Dedifferentiated amniotic fluid mesenchymal stem cell (primary cell): ENCODE results near the gene ARR3.
"Not testable (repeated sequence)": the region's sequence is repeated elsewhere in the genome, so short reads cannot be mapped to it uniquely, and the experiment has no call there.

Source experiments
- DNase-seq: peaks from one replicate; pipeline ENCODE4 v3.0.0-alpha.2; 2016; ENCODE audit errors: extremely low spot score

Gene ARR3

DNA sequence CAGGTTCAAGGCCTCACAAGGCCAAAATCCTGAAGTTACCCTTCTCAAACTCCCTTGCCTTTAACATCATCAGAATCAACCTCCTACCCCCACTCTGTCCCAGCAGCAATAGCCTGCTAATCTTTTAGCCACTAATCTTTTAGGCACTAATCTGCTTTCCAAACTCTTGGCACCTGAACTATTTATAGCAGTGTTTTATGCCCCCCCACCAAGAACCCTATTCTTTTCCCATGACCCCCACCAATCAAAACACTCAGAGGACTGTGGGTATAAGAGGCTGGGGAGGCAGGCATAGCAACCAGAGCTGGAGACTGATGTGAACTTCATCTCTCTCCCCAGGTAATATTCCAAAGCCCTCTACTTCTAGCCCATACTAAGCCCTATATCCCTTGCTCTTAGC, at the start of gene ARR3:
Gene ARR3, plus strand, starts transcription at position 301 of the 400 bp plus-strand sequence. CDS start 1,052 bp downstream, outside the sequence.
- no peak for DNase-seq

DNA sequence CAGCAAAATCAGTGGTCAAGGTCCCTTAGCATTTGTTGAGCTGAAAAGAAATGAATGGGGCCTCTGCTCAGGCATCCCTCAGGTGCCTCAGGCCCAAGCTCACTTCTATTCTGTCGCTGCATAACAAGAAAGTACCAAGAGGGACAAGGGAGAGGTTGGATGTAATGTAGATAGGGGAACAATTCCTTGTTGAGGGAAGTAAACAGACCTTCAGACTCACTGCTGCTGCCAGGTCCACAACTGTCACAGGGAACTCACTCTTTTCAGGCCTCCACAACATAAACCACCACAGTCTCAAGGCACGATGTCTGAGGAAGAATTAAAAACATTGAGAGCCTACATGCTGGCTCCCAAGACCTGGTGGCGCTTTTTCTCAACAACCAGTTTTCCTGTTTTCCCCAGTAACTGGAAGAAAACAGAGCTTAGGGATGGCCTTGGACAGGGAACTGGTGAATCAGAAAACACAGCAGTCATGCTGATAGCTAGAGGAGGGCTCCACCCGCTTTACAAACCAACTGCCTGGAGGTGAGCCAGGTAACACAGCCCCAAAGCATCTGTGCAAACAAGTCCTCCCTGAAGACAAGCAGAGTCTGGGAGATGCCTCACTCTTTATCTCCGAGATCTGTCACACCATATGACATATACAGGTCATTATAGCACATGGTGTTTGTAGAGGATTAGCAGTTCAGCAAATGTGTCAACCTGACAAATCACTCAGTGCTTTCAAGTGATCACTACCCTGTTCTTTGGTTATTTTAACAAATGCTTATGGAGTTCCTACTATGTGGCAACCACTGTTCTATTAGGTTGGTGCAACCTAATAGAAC, 48.0 kb upstream of the ARR3 start:
- DNase-seq = no peak

DNA sequence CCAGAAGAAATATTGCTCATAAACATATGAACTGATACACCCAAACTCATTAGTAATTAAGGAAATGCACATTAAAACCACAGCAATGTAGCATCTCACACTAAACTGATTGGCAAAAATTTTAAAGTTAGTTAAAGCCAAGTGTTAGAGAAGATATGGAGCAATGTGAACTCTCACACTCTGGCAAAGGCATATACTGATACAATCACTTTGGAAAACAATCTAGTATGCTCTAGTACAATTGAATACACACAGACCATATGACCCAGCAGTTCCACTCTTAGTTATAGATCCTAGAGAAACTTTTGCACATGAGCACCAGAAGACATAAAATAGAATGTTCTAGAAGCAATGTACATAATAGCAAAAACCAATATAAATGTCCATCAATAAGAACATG, 42.1 kb upstream of the ARR3 start:
- DNase-seq = no peak

DNA sequence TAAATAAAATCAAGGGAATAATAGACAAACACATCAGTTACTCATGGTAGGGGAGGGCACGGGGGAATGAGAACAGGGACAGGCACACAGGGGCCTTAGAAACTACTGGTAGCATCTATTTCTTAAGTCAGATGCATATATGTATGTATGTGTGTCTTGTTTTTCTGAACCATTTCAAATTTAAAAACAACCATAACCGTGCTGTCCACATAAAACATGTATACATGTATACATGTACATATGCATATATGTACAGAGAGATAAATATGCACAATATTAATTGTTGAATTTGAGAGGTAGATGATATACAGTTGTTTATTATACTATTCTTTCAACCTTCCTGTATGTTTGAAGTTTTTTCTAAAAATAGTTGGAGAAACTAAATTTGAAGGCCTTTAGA, 41.4 kb upstream of the ARR3 start:
- DNase-seq = no peak

DNA sequence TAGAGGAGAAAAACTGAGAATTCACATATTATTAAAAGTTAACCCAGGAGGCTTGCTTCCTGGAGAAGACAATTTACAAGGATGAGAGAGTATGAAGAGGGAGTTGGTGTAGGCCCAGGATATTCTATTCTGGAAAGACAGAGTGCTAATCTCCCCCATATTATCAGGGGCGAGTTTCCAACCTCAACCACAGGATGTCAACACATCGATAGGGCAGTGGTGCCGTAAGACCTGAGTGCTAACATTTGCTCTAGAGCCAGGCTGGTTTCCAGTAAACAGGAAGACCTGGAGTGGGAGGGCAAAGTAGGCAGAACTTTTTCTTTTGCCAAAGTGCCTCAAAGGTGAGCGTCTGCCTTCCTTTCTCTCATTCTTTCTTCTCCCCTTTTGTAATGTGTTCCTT, 36.5 kb upstream of the ARR3 start:
- DNase-seq = no peak

DNA sequence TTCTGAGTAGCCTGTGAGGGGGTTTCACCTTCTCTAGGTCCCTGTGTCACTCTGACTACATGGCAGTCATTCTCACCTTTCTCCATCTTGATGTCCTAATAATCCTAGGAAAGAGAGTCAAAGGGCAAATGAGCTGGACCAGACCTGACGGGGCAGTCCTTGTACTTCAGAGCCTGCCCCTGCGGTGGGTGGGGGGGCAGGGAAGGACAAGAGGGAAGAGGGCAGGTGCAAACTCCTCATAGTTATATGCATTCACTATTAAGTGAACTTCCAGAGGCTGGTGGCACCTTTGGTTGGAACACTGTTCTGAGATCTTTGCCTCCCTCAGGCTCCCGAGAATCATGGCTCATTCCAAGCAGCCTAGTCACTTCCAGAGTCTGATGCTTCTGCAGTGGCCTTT, 33.8 kb upstream of the ARR3 start, which contains the start of gene AWAT1:
Gene AWAT1, plus strand, starts transcription at position 301 of the 400 bp plus-strand sequence. Its CDS starts 41 bp downstream, at position 342.
- DNase-seq = no peak

DNA sequence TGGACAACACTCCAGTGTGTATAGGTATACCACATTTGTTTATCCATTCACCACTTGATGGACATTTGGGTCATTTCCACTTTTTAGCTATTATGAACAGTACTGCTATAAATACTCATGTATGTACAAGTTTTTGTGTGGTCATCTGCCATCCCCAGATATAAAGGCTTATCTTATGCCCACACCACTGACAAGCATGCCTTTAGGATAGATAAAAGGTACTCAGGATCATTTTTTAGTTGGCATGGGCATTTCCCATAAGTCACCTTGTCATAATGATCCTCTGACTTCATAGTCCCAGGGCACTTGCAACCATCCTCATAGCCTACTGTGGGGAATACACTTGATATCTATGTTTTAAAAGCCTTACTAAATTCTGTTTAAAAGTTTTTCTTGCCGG, 27.4 kb upstream of the ARR3 start:
- no peak for DNase-seq

DNA sequence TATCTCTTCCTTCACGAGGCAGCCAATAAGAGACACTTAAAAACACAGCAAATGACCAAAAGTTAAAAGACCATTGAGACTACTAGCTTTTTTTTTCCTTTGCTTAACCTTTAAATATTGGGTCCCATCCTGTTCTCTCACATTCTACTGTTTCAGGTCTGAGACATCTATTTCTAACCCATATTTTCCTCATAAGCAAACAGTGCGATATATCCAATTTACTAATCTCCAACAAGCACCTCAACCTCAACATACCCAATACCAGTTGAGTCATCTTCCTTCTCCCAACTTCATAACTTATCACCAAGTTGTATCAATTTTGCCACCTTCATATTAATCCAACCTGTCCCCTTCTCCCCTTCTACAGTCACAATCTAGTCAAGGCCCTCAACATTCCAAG, 26.6 kb upstream of the ARR3 start:
- no peak for DNase-seq

DNA sequence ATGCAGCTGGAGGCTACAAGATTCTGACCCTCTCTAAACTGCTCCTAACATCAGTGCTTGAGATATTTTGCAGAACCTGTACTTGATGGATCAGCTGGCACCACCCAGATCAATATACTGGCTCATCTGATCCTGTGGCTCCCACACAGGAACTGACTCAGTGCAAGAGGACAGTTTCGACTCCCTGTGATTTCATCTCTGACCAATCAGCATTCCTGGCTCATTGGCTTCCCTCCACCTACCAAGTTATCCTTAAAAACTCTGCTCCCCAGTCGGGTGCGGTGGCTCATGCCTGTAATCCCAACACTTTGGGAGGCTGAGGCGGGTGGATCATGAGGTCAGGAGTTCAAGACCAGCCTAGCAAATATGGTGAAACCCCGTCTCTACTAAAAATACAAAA, 24.5 kb upstream of the ARR3 start:
- DNase-seq = not testable (repeated sequence)

DNA sequence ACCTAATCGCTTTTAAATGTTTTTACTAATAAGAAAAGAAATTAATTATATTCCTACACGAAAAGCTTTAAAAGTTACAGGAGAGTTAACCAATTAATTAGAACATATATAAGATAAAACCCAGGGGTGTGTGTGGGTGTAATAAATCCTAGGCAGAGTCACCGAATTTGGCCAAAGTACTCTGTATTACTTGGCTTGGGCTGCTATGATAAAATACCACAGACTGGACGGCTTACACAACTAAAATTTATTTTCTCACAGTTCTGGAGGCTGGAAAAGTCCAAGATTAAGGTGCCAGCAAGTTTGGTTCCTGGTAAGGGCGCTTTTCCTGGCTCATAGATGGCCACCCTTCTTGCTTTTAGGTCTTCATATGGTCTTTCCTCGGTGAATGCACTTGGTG, 23.3 kb upstream of the ARR3 start:
- DNase-seq = no peak

DNA sequence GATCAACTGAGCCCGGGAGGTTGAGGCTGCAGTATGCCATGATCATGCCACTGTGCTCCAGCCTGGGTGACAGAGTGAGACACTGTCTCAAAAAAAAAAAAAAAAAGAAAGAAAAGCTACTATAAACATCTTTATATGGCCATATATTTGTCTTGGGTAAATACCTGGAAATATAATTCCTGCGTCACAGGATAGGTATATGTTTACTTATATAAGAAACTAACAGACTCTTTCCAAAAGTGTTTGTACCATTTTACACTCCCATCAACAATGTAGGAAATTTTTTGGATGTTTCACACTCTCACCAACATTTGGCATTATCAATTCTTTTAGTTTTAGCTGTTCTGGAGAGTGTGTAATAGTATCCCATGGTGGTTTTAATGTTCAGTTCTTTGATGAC, 20.9 kb upstream of the ARR3 start:
- DNase-seq = no peak

DNA sequence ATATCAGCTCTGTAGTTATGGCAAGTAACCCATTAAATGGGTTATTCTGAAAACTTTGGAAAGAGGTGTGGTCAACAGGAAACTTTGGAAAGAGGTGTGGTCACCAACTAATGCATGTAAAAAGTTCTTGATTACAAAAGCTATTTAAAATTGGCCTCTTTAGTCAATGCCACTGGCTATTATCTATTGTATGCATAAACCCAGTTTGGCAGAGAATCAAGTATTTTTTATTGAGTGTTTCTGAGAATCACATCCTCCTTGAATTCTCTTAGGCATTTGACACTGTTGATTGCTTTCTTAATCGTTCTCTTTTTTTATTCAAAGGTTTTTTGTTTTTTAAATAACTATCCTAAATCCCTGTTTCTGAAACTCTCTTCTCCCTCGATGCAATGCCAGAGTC, 15.6 kb upstream of the ARR3 start:
- no peak for DNase-seq

DNA sequence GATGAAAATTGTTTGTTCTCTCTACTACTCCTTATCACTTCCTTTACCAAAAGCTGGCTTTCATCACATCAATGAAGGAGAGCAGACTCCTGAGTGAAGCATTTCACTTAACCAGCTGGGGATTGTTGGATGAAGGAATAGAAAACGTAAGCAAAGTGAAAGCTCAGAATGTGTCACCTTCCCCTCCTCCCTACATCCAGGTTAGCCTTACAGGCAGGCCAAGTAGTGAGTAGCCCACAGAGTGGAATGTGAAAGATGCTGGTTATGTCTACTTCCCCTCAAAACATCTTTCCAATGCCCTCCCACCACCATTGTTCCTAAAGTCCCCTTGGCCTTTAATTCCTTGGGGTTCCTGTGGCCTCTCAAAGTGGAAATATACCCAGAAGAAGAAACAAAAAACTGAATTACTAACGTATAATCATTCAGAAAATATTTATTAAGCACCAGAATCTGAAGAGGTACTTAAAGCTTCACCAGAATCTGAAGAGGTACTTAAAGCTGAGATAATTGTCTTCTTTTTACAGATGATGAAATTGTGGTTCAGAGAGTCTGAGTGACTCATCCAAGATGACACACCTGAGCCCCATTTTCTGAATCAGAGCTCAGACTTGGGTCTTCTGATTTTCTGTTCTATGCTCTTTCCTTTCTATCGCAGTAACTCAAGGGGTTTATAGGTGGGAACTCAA, 14.6 kb upstream of the ARR3 start:
- no peak for DNase-seq

DNA sequence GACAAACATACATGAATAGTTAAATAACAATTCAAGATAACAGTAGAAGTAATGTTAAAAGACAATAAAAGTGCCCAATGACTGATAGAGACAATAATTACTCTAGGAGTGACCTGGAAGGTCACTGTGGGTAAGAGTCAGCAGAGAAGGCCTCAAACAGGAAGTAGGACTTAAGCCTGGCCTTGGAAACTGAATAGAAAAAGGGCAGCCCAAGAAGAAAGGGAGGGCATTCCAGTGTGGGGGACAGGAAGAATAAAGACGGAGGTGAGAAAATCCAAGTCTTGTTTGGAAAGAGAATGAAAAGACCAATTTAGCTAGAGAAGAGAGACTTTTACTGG, 14.1 kb upstream of the ARR3 start:
- DNase-seq = no peak

DNA sequence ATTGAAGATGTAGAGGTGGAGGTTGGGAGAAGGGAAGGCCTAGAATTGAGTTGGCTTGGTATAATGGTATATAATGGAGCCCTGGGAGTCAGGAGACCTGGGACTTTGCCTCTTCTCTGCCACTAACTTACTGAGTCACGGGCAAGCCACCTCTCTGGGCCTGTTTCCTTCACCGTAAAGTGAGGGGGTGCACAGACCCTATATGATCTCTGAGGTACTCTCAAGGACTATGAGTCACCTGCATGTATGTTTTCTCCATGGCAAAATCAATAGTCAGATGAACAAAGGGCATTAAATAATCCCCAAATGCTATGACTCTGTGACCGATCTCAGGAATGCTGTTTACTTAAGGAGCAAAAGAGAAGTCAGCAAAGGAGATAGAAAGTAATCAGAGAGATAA, 13.2 kb upstream of the ARR3 start:
- DNase-seq = no peak

DNA sequence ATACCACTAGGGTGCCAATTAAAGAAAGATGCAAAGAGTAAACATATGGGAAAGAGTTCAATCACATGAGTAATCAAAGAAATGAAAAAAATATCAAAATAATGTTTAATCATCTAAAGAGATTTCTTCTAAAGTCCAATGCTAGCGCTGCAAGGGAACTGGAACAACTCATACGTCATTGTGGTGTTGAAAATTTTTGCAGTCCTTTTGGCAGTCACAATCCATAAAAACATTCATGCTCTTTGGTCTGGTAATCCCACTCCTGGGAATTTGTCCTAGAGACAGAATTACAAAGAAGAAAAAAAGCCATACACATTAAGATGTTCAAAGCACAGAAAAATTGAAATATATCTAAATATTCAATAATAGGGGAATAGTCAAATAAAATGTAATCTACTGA, 12.7 kb upstream of the ARR3 start:
- no peak for DNase-seq

DNA sequence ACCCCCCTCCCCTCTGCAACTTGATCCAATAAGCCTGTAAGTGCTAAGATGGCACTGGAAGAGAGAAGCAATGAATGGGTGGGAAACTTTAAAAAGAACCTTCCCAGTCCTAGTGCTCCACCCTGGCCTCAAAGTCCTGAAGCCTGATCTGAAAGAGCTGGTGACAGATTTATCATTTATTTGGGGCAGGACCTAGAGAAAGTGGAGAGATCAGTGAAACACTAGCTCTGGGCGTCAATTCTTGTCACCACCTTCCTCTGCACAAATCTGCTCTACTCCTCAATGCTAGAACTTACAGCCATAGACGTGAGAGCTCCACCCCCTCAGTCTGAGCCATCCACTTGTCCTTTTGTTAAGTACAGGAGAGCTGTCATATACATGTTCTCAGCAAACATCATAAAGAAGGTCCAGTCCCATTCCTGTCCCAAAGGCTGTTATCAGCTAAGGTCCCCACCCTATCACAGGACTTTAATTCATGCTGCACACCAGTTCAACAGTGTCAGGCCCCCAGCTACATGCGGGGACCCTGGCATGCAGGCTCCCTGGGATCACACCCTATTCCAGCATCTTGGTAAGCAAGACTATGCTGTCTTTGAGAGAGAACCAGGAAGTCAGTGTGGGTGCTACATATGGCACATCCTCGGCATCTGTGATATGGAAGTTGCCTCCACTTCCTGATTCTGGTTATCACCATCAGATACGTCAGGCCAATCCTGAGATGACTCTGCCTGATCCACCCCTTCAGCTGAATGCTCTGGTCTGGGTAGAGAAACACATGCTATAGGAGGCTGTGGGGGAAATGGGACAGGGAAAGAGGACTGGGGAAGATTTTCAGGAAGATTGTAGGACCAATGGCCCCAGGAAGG, 10.5 kb upstream of the ARR3 start:
- no peak for DNase-seq

DNA sequence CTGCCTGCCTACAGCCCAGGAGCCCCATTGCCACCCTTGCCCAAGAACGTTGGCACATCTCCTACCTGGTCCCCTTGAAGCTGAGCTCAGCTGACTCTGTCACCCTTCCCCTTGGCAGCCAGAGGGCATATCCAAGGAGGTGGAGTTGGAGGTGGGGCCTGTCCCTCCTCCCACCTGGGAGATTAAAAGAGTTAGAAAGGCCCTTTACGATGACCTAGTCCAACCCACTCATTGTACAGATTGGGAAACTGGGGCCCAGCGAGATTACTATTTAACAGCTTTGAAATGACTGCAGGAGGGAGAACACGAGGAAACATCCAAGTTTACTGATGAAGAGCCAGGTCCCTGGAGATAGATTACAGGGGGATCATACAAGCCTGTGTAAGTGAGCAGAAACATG, 8.0 kb upstream of the ARR3 start, which contains the start of gene P2RY4:
Gene P2RY4, minus strand, starts transcription at position 101 of the 400 bp plus-strand sequence. CDS start 580 bp downstream, outside the sequence.
- DNase-seq = no peak

DNA sequence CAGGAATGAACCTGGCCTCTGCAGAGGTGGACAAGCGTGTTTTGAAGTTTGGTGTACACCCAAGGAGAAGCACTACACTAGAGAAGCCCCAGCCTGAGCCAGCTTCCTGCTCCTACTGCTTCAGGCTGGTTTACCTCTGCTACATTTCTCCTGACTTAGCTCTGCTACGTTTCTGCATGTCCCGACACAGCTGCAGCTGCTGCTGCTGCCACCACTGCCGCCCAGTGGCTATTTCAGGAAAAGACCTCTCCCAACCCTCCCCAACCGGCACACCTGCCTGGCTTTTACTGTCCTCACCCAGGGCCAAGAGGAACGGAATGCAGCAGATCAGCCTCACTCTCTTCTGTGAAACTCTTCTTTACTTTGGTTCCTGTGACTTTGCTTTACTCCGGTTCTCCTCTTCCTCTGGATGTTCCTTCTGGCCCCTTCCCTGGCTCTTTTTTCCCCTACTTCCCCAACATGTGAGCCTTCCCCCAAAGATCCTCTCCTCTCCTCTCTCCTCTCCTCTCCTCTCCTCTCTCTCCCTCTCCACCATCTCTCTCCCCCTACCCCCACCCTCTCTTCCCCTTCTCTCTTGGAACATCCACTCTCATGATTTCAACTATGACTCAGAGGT, 5.1 kb upstream of the ARR3 start:
- no peak for DNase-seq

DNA sequence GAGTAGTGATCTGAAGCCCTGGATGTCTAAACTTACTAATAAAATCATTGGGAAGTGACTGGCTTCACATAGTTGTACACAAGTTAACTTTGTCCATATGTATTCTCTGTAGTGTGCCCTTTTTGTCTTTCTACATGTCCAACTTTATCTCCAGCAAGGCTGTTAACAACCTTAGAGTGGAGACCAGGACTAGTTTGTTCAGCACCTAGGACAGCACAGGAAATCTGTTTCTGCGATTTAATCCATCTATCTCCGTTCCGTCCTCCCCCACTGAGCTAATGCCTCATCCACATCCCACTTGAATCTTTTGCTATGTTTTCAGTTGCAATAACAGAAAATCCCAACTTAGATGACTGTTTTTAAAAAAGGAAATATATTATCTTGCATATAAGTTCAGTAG, 3.4 kb upstream of the ARR3 start:
- DNase-seq = no peak

DNA sequence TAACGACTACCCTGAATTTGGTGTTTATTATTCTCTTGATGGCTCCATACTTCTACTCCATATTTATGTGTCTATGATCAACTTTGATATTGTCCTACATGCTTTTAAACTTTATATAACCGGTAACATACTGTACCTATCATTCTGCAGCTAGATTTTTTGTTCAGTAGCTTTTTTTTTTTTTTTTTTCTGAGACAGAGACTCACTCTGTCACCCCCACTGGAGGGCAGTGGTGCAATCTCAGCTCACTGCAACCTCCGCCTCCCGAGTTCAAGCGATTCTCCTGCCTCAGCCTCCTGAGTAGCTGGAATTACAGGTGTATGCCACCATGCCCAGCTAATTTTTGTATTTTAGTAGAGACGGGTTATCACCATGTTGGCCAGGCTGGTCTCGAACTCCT, 5.9 kb downstream of the ARR3 start:
- not testable (repeated sequence) for DNase-seq

DNA sequence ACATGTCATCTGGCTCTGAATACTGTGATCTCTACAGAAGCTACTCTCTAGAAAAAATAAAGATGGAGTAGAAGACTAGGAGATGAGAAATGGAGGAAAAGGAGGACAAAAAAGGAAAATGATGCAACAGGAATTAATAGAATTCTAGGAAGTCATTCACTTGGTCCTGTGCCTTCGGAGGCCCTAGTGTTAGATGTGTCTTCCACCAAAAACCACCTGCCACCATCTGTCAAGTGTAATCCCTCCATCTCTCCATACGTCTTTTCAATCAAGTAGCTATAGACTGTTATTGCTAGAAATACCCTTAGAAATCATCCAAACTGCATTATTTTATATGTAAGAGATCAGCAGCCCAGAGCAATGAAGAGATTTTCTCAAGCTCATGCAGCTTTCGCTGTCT, 10.9 kb downstream of the ARR3 start:
- no peak for DNase-seq
